ENCODE measurements around the gene FGF11.

The FGF11 gene

DNA sequence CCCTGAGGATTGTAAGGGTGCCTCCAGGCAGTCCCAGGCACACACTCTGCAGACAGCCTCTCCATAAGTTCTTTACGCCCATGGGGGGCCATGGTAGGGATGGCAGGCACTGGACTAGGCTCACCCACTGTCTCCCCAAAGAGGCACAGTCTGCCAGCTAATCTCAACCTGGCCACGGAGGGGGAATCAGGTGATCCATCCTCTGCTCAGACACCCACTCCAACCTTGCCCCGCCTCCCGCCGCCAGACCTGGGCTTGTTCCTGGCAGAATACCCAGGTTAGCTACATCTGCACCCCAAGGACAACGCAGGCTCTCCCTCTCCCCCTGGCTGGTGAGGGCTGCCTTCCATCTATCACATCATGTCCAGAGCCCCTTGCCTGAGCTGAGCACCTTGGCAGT lies 30.4 kb upstream of the FGF11 start:
- DNase-seq = no peak

DNA sequence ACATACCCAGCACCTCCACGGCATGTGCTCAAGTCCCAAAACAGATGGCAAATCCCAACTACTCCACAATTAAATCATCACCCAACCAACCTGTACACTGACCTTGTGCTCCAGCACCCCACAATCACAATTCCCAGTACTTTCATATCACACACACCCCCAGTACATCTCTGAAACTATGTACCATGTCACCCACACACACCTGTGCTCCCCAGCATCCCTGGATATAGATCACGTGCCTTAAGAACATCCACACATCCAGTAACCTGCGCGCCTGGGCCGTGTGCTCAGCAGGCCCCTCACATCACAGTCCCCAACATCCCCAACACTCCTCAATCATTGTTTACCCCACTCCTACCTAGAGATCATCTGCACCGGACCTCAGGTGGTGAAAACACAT lies 29.6 kb upstream of the FGF11 start:
- DNase-seq = no peak

DNA sequence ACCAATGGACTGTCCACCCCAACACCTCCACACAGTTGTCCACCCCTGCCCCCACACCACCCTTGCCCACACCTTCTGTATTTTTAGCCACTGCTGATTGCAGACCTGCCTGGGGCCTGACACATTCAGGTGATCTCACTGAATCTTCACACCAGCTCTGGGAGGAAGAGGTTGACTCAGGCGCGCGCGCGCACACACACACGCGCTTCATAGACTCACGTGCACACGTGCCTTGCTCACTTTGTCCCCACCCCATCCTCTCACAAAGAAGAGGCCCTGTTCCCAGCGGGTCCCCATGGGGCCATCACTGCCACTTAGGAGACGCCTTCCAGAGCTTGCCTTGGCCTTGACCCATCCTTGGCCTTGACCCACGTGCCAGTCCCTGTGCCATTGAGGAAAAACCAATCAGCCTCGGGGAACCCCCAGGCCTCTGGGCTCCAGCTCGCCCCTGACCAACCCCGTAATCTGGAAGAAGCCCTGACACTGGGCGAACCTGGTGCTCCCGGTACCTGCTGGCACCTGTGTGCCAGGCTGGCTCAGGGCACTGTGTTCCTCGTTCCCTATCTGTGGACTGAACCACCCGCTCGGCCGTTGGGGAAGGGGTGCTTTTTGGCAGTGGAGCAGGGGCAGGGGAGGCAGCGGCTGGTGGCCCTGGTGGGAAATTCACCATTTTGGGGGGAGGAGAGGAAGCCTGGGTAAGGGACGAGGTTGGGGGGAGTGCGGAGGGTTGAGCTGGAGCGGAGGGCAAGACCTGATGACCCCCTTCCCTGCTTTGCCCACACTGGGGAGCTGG lies 28.5 kb upstream of the FGF11 start:
- DNase-seq = no peak

DNA sequence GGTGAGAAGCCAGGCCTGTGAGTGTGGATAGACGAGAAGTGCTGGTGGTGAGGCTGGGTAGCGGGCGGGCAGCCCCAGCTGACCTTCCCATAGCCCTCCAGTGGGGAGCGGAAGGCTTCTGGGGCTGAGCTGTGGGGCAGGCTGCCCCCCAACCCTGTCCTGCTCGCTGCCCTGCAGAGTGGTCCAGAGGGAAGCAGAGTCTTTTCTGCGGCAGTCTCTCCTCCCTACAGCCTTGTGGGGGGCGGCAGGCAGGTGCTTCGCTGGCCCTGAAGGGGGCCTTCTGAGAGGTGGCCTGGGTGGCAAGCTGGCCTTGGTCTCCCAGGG lies 27.9 kb upstream of the FGF11 start:
- DNase-seq = no peak

DNA sequence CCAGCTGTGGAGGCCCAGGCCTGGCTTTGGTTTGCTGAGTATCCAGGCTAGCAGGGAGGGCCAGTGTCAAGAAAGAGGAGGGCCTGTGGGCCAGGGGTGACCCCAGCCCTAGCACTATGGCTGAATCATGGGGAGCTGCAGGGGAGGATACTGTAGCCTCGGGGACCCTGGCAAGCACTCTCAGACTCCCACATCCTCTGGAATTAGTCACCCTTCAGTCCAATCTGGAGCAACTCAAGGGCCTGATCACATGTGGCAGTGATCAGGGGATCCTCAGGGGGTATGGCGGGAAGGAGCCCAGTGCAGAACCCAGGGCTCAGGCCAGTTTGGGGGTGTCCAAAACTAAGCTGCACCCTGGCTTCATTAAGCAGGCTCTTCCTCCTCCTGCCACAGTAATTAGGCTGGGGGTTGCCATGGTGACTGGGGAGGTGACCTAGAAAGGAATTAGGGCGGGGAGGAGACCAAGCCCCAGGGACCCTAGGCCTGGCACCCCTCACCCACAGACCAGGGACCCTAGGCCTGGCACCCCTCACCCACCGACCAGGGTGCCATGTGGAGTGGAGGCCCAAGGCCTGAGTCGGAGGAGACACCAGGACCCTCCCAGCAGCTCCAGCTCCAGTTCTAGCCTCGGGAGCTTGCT lies 25.8 kb upstream of the FGF11 start:
- DNase-seq = no peak

DNA sequence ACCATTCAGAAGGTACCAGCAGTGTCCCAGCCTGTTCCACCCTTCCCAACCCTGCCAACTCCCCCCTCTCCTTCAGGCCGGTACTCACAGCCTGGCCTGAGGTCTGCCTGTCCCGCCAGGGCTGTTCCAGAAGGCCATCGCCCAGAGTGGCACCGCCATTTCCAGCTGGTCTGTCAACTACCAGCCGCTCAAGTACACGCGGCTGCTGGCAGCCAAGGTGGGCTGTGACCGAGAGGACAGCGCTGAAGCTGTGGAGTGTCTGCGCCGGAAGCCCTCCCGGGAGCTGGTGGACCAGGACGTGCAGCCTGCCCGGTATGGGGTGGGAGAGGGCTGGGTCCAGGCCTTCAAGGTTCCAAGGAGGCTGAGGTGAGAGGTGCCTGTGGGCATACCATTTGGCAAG lies 24.5 kb upstream of the FGF11 start:
- no peak for DNase-seq

DNA sequence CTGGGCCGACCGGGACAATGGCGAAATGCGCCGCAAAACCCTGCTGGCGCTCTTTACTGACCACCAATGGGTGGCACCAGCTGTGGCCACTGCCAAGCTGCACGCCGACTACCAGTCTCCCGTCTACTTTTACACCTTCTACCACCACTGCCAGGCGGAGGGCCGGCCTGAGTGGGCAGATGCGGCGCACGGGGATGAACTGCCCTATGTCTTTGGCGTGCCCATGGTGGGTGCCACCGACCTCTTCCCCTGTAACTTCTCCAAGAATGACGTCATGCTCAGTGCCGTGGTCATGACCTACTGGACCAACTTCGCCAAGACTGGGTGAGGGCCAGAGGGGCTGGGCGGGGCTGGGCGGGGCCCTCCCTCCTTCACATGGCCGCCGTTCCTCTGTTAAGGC lies 23.5 kb upstream of the FGF11 start:
- no peak for DNase-seq

DNA sequence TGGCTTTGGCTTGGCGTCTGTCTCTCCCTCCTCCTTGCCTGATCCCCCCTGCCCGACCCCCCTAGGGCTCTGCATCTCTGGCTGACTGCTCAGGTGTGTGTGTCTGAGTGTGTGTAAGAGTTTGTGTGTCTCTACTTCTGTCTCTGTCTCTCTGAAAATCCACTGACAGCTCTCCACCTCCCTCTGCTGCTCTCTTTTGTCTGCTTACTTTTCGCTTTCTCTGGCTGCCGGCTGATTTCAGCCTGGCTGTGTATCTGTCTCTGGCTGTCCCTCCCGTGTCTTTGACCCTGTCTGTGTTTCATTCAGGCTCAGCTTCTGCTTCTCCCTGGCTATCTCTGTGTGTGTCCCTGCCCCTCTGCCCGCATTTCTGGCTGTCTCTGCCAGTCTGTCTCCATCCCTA lies 23.0 kb upstream of the FGF11 start:
- no peak for DNase-seq

DNA sequence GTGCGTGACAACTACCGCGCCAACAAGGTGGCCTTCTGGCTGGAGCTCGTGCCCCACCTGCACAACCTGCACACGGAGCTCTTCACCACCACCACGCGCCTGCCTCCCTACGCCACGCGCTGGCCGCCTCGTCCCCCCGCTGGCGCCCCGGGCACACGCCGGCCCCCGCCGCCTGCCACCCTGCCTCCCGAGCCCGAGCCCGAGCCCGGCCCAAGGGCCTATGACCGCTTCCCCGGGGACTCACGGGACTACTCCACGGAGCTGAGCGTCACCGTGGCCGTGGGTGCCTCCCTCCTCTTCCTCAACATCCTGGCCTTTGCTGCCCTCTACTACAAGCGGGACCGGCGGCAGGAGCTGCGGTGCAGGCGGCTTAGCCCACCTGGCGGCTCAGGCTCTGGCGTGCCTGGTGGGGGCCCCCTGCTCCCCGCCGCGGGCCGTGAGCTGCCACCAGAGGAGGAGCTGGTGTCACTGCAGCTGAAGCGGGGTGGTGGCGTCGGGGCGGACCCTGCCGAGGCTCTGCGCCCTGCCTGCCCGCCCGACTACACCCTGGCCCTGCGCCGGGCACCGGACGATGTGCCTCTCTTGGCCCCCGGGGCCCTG lies 22.2 kb upstream of the FGF11 start:
- DNase-seq = no peak

DNA sequence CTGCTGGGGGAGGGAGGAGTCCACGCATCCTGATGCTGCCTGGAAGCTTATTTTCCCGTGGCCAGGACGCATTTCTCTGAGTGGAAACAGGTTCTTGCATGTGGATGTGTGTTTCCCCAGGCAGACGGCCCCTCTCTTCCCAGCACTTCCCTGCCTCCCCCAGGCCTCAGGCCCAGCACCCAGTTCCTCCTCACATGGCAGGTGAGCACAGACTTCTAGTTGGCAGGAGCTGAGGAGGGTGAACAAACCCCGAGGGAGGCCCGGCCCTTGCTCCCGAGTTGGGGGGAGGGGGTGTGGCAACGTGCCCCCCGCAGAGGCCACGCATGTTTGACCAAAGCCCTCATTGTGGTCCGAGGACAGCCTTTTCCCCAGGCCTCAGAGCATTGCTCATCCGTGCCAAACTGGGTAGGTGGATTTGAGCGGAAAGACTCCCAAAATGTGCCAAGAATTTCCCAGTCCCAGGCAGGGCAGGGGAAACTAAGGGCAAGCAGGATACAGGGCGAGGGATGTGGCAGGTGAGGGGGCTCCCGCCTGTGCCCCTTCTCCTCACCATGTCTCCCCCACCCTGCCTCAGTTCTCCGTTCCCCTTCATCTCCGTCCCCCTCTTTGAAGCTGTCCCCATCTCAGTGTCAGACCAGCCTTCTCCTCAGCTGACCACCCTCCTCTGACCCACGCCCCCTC lies 20.7 kb upstream of the FGF11 start:
- no peak for DNase-seq

DNA sequence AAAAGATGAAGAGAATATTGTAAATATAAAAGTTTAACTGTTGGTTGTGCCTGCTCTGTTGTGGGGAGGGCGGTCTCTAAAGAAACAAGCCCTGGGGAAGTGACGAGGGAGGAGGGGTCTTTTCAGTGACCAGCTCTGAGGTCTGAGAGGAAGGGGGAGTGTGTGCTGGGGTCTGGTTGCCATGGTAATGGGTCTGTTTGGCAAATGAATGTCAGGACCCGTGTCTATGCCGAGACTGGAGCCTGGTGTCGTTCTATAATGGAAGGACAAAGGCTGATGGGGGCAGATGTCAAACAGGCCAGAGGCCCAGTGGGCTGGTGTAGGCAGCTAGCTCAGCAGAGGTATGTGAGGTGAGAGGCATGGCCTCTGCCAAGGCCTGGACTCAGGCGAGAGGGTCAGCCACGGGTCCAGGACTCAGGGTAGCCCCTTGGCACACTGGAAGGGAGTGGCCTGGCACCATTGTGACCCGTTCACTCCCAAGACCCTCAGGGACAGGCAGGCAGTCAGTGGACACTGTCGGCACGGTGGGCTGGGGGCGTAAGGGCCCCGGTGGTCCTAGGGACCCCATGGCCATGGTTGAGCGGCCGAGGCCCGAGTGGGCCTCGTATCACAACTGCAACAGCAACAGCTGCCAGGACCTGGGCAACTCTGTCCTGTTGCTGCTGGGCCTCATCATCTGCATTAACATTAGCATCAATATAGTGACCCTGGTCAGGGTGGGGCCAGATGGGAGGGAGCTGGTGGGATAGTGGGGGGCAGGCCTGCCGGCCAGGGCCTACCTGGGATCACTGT lies 19.3 kb upstream of the FGF11 start, which contains the start of gene SPEM1:
TSS of gene SPEM1 (plus strand) at position 506 of the 792 bp plus-strand sequence. CDS start at position 567, 61 bp downstream.
- DNase-seq = no peak

DNA sequence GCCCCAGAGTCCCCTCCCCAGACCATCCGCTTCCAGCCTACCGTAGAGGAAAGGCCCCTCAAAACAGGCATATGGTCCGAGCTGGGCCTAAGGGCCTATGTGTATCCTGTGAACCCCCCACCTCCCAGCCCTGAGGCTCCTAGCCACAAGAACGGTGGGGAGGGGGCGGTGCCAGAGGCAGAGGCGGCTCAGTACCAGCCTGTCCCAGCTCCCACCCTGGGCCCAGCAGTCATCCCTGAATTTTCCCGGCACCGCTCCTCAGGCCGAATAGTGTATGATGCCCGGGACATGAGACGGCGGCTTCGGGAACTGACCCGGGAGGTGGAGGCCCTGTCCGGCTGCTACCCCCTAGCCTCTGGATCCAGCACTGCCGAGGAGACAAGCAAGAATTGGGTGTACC lies 18.1 kb upstream of the FGF11 start:
- DNase-seq = no peak

DNA sequence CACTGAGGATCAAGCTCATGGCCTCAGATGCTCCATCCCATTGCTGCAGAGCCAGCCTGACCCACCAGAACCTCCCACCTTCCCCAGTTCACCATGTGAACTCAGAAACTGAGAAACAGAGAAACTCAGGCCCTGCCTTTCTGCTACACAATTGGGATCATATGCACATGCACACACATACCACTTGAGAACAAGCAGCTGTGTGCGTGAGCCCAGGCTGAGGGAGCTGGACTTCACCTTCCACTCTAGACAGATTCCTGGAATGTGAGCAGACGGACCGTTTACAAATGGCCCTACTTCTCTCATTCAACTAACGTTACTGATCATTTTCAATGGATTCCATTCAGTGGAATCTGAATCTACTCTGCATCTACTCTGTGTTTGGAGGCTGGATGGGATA lies 15.6 kb upstream of the FGF11 start:
- DNase-seq = no peak

DNA sequence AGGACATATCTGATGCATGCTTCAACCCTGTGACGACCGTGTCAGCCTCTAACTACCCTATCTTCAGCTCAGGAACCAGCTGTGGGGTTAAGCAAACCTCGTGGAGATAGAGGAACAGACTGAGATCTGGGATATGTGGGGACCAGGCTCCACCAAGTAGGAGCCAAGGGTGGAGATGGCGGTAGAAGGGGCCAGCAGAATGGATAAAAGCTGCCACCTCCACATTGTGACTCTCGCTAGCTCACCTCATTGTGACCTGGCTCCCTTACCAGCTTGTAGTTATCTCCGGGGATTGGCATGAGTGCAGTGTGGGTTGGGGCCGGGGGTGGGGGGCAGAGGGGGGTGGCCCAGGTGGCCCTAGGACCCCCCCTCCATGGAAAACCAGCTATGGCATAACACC lies 14.0 kb upstream of the FGF11 start, which contains the start of gene SPEM2:
TSS of gene SPEM2 (plus strand) at position 301 of the 400 bp plus-strand sequence. CDS start at position 374, 73 bp downstream.
- DNase-seq = no peak

DNA sequence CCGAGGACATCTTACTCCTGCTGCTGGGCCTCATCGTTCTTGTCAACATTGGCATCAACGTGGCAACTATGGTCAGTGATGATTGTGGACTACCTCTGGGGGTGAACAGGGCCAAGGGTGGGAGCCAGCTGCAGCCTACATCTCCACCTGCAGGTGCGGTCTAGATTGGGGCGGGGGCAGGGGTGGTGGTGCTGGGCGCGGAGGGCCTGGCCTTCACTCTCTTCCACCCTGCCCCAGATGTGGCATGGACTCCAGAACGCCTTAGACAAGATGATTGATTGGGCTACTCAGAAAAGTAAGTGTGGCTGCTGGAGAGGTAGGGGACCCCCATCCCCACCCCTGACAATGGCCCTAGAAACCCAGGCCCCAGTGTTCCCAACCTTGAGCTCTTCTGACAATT lies 13.6 kb upstream of the FGF11 start:
- no peak for DNase-seq

DNA sequence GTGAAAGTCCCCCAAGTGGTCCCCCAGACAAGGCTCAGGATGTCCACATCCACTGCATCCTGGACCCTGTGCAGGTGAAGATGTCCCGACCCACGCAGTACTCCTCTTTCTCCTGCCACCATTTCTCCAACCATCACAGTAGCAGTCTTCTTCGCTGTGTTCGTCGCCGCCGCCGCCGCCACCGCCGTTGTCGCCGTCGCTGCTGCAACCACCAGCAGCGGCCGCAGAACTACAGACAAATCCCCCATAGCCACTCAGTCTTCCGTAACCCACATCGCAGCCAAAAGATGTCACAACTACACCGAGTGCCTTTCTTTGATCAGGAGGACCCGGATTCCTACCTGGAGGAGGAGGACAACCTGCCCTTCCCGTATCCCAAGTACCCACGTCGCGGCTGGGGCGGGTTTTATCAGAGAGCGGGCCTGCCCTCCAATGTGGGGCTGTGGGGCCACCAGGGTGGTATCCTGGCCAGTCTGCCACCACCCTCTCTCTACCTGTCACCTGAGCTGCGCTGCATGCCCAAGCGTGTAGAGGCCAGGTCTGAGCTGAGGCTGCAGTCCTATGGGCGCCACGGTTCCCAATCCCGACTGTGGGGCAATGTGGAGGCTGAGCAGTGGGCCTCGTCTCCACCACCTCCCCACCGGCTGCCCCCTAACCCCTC lies 13.0 kb upstream of the FGF11 start:
- no peak for DNase-seq

DNA sequence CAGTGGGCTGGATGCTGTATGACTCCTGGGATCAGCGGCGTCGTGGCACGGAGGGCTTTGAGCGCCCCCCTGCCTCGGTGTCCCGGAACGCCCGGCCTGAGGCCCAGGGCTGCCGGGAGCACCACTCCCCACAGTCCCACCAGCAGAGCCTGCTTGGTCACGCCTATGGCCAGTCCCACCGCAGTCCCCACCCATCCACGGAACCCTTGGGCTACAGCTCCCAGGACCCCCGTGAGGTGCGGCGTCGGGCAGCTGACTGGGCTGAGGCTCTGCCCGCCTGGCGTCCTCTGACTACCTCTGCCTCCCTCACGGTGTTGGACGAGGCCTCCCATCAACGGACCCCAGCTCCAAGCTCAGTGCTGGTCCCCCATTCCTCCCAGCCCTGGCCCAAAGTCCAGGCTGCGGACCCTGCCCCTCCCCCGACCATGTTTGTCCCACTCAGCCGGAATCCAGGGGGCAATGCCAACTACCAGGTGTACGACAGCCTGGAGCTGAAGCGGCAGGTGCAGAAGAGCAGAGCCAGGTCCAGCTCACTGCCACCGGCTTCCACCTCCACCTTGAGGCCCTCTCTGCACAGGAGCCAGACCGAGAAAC lies 12.3 kb upstream of the FGF11 start:
- DNase-seq = no peak

DNA sequence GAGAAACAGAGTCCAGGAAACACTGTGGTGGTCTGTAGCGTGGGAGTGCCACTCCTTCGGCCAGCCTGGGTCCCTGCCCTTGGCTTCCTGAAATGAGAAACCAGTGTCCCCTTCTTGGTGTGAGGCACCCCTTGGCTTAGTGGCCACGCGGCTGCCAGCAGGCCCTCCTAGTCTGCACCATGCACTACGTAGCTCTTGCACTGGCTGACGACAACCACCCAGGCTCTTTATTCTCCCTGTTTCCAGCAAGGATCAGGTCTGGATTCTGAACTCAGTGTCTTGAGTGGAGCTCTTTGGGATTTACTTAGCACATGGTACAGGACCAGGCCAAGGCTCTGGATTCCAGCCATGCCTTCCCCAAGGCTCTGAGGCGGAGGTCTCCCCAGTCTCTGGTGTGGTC lies 11.8 kb upstream of the FGF11 start:
- no peak for DNase-seq

DNA sequence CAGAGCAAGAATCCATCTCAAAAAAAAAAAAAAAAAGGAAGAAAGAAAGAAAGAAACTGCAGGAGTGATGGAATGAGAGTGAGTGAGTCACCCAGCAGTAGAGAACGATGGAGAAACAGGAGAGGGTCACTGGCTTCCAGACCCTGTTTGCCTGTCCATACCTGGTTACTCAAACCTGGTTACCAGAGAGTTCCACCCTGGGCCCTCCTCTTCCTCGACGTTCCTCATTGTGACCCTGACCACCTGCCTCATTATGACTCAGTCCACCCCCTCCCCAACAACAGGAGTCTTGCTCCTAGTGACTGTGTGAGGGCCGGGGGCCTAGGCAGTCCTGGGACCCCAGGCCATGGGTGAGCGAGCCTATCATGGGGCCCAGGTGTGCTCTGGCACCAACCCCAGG lies 10.8 kb upstream of the FGF11 start, which contains the start of gene SPEM3:
TSS of gene SPEM3 (plus strand) at position 301 of the 400 bp plus-strand sequence. CDS start at position 347, 46 bp downstream.
- no peak for DNase-seq

DNA sequence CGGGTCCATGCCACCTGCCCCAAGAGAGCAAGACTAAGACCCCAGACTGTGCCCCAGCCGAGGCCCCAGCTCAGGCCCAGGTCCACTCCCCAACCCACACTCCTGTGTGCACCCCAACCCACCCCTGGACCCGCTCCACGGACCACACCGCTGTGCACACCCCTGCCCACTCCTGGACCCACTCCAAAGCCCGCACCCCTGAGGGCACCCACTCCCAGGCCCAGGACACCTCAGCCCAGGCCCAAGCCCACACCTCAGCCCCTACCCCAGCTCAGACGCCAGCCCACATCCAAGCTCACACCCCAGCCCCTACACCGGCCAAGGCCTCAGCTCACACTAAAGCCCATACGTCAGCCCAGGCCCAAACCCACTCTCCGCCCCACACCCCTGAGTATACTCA lies 9.6 kb upstream of the FGF11 start:
- DNase-seq = no peak

DNA sequence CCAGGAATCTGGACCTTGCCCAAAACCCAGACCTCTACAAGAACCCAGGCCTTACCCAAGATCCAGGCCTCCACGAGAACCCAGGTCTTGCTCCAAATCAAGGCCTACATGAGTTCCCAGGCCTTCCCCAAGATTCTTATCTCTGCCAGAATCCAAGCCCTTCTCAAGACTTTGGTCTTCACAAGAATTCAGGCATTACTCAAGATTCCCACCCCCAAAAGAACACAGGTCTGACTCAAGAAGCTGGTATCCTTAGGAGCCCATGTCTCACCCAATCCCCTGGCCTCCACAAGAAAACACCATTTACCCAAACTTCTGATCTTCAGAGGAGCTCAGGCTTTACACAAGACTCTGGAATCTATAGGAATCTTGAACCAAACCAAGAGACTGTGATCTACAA lies 8.1 kb upstream of the FGF11 start:
- DNase-seq = no peak

DNA sequence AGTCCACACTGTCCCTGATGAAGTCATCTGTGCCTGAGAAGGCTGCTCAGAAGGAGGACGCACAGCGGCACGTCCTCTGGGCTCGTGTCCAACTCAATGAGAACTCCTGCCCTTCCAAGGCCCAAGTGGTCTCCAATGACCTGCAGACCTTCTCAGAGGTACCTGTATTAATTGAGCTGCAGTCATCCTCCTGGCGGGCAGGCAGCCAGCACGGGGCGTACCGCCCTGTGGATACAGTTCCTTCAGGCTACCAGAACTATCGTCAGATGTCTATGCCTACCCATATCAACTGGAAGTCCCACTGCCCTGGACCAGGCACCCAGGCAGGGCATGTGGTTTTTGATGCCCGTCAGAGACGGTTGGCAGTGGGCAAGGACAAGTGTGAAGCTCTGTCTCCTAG lies 7.0 kb upstream of the FGF11 start:
- no peak for DNase-seq
